Natural killer cell treated with Interleukin-12 subunit alpha and Interleukin-12 subunit beta and Interleukin-15 and Interleukin-18, amount 100 ng/mL, for 72 hours (primary cell): ENCODE data around the gene DDX24. TPM values are rescaled to one million over a fixed set of nuclear protein-coding genes. Genes with fewer than 3 reads are reported as not detected.
A peak's percentile ranks its signal among the peaks of the same experiment; 100 is the strongest.

Experiments used
- ATAC-seq, 2 donors: fragments of 150-1000 bp; cut with Tn5 transposase in 1 of 2; sonication (Bioruptor Pico), chemical (Tn5 transposase) in 1 of 2; 2 replicates each; pipeline ENCODE4 v1.10.0; 2021
- DNase-seq: peaks from one replicate; pipeline ENCODE4 v3.0.0; 2022; ENCODE audit warnings: low spot score
- H3K27ac Mint-ChIP-seq, 2 donors: 1 replicate in 1 of 2; 2 replicates in 1 of 2; pipeline ENCODE4 v1.8.0; 2022; ENCODE audit warnings: mixed read lengths in 2 of 2, mild to moderate bottlenecking in 1 of 2, moderate library complexity in 1 of 2
- H3K27me3 Mint-ChIP-seq, 2 donors: 1 replicate in 1 of 2; 2 replicates in 1 of 2; pipeline ENCODE4 v1.8.0; 2022; ENCODE audit warnings: mixed read lengths in 2 of 2
- H3K36me3 Mint-ChIP-seq: one replicate; pipeline ENCODE4 v1.8.0; 2022; ENCODE audit warnings: mixed read lengths
- H3K4me1 Mint-ChIP-seq, 2 donors: 1 replicate in 1 of 2; 2 replicates in 1 of 2; pipeline ENCODE4 v1.8.0; 2022; ENCODE audit warnings: low read depth in 2 of 2, mixed read lengths in 2 of 2, mild to moderate bottlenecking in 1 of 2
- H3K4me3 Mint-ChIP-seq: one replicate; pipeline ENCODE4 v1.8.0; 2022; ENCODE audit warnings: mixed read lengths
- H3K9me3 Mint-ChIP-seq: 2 replicates; pipeline ENCODE4 v1.8.0; 2022; ENCODE audit warnings: mixed read lengths
- total RNA-seq, 2 donors: library from RNA; stranded (reverse); gene quantifications; one replicate each; pipeline ENCODE4 v1.2.3, GENCODE V29; 2022

Gene DDX24
- total RNA-seq, 2 donors from 2014 or later = 168 to 241 TPM

DNA sequence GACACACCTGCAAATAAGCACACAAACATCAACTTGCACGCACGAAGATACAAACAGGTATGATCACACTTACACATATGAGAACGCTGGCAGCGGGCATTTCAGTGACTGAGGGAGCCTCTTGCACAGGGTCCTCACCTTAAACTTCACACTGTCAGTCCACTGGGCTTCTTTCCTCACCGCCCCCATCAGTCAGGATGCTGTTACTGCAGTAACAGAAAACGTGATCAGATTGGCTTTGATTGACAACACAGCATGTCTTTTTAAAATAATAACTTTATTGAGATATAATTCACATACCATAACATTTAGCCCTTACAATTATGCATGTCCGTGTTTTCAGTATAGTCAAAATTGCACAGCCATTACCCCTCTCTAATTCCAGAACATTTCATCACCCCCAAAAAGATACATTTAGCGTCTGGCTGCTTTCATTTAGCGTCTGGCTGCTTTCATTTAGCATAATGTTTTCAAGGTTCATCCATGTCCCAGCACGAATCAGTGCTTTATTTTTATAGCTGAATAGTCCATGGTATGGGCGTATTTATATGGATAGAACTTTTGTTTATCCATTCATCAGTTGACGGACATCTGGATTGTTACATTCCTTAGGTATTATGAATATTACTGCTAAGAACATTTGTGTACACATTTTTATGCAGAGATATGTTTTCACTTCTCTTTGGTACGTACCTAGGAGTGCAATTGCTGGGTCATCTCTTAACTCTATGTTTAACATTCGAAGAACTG lies 75.5 kb downstream of the DDX24 start:
- Mint-ChIP-seq H3K27me3 (peaks cover 44 to 46% of the 10 kb centered on the region in 2 donors), H3K36me3 (no peaks in the 10 kb centered on the region), H3K4me3 (no peak overlapping the region), H3K9me3 (no peaks in the 10 kb centered on the region), H3K4me1 (peaks cover 11 to 14% of the 10 kb centered on the region in 2 donors), H3K27ac (no peak overlapping the region)
- ATAC-seq (no peak), DNase-seq (no peak)

DNA sequence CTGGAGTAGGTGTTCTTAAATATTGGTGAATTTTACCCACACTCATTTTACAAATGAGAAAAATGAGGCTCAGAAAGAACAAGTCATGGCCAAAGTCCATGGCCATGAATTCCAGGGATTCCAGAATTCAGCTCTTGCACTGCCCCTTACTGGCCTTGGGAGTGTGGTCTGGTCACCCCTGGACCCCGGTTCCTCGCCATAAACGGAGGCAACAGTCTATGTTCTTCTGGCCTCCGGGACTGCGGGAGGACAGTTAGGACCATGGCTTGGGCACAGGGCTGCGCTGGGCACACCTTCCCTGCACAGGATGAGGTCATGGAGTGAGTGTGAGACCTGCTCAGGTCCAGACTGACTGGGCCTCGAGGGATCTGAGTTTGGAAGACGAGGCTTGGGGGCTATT lies 77.0 kb downstream of the DDX24 start:
- Mint-ChIP-seq H3K27ac (no peak overlapping the region), H3K36me3 (no peaks in the 10 kb centered on the region)

DNA sequence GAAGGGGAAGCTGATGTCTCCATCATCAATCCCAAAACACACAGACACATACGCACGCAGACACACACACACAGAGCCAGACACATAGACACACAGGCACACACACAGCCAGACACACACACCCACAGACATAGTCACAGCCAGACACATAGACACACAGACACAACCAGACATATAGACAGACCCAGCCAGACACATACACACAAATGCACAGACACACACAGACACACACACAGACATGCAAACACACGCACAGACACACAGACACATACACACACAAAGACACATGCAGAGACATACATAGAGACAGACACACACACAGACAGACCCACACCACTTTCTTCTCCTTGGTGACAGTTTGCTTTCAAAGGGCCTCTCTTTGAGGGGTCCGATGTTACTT lies 77.6 kb downstream of the DDX24 start:
- H3K4me3 Mint-ChIP-seq = no peak overlapping the region
- H3K4me1 Mint-ChIP-seq = peaks cover 7 to 8% of the 10 kb centered on the region in 2 donors
- H3K27ac Mint-ChIP-seq = no peak overlapping the region
- no peak for DNase-seq
- H3K36me3 Mint-ChIP-seq = no peaks in the 10 kb centered on the region
- peaks cover 32 to 33% of the 10 kb centered on the region in 2 donors for H3K27me3 Mint-ChIP-seq
- no peaks in the 10 kb centered on the region for H3K9me3 Mint-ChIP-seq
- ATAC-seq = no peak

More for the DNA sequence above, 77.0 kb downstream of the DDX24 start:
- Mint-ChIP-seq H3K9me3 (no peaks in the 10 kb centered on the region), H3K27me3 (peaks cover 32 to 33% of the 10 kb centered on the region in 2 donors), H3K4me1 (peaks cover 7 to 8% of the 10 kb centered on the region in 2 donors), H3K4me3 (no peak overlapping the region)
- no peak for ATAC-seq
- no peak for DNase-seq

DNA sequence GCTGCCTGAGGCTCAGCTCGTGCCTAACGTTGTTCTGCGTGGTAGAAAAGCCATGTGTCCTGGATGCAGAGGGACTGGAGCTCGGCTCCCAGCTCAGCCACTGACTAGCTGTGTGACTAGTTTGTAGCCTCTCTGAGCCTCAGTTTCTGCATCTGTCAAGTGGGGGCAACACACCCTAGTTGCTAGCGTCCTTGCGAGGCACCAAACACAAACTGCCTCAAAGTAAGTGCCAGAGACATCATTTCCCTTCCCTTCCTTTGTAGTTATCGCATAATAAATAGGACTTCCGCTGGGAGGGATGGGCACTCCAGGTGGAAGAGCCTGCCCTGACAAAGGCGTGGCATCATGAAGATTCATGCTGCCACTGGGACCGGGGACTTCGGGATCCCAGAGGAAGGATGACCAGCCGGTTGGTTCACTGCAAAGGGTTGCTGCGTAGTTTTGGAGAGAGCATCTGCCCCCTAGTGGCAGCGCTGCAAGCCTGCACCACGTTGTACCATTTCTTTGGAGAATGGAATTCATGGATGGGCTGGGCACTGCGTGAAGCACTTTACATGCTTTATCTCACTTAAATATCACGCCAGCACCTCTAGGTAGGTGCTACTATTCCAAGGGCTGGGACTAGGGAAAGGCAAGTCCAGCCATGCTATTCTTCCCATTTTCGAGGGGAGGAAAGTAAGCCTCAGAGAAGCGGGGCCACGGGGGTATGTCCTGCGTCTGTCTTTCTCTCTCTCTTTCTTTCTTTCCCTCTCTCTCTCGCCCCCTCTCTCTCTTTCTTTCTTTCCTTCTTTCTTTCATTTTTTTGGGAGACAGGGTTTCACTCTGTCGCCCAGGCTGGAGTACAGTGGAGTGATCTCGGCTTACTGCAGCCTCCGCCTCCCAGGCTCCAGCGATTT lies 79.3 kb downstream of the DDX24 start:
- Mint-ChIP-seq H3K9me3 (no peaks in the 10 kb centered on the region), H3K27ac (peak overlapping the region in 1 of 2 donors; percentile 36), H3K36me3 (no peaks in the 10 kb centered on the region), H3K4me1 (peaks cover 5 to 7% of the 10 kb centered on the region in 2 donors), H3K27me3 (peaks cover 22 to 27% of the 10 kb centered on the region in 2 donors), H3K4me3 (no peak overlapping the region)
- DNase-seq (peak; percentile 77), ATAC-seq (peak; percentile 68 to 82)

DNA sequence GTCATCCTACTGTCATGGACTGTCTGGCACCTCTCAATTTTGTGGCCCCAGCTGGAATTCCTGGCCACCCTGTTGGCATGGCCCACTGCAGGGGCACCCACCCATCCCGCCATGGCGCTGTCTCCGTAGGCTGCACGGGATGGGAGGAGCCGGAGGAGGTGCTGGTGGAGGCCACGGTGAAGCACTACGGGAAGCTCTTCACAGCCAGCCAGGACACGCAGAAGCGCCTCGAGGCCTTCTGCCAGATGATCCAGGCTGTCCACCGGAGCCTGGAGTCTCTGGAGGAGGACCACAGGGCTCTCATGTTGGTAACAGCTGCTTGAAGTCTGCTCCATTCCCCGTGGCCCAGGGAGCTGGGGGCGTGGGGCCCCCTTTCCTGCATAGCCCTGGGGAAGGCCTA lies 80.0 kb downstream of the DDX24 start:
- peaks cover 21 to 28% of the 10 kb centered on the region in 2 donors for H3K27me3 Mint-ChIP-seq
- no peak overlapping the region for H3K27ac Mint-ChIP-seq

DNA sequence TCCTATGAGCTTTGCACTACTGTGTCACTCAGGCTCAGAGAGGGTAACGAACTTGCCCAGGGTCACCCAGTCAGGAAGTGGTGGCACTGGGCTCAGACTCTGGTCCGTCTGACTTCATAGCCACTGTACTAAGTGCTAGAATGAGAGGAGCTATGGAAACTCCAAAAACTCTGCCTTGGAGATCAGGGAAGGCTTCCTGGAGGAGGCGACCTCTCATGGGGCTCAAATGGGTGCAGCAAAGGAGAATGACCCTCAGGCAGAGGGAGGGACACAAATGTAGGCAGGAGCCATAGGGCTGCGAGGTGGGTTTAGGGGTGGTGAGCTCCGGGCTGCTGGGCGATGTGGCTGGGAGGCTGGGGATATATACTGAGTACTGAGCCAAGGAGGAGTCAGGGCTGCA lies 80.7 kb downstream of the DDX24 start:
- no peak overlapping the region for H3K4me3 Mint-ChIP-seq

More for the DNA sequence above, 80.0 kb downstream of the DDX24 start:
- H3K36me3 Mint-ChIP-seq = no peaks in the 10 kb centered on the region
- H3K4me1 Mint-ChIP-seq = peaks cover 5 to 7% of the 10 kb centered on the region in 2 donors
- DNase-seq (no peak), ATAC-seq (no peak)
- H3K9me3 Mint-ChIP-seq = no peaks in the 10 kb centered on the region
- H3K4me3 Mint-ChIP-seq = no peak overlapping the region

DNA sequence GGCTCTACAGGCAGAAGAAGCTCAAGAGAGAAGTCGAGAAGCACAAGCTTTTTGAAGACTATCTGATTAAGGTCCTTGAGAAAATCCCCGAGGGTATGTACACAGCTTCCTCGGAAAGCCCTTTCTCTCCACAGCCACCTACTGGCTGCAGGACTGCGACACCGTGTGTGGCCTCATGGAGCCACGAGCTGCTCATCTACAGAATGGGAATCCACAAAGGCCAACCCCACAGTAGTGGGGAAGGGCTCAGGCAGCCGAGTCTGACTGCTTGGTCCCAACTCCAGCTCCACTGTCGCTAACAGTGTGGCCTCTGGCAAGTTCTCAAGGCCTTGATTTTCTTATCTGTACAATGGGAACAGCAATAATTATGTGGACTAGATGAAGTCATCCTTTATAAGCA lies 81.4 kb downstream of the DDX24 start:
- DNase-seq = no peak
- H3K27ac Mint-ChIP-seq = no peak overlapping the region
- H3K4me3 Mint-ChIP-seq = no peak overlapping the region
- peaks cover 5 to 7% of the 10 kb centered on the region in 2 donors for H3K4me1 Mint-ChIP-seq
- no peak for ATAC-seq
- H3K27me3 Mint-ChIP-seq = peaks cover 8 to 19% of the 10 kb centered on the region in 2 donors
- no peaks in the 10 kb centered on the region for H3K9me3 Mint-ChIP-seq
- no peaks in the 10 kb centered on the region for H3K36me3 Mint-ChIP-seq

More for the DNA sequence above, 80.7 kb downstream of the DDX24 start:
- DNase-seq (no peak), ATAC-seq (no peak)
- no peak overlapping the region for H3K27ac Mint-ChIP-seq
- H3K9me3 Mint-ChIP-seq = no peaks in the 10 kb centered on the region
- H3K4me1 Mint-ChIP-seq = peaks cover 5 to 7% of the 10 kb centered on the region in 2 donors
- H3K36me3 Mint-ChIP-seq = no peaks in the 10 kb centered on the region
- peaks cover 13 to 25% of the 10 kb centered on the region in 2 donors for H3K27me3 Mint-ChIP-seq

DNA sequence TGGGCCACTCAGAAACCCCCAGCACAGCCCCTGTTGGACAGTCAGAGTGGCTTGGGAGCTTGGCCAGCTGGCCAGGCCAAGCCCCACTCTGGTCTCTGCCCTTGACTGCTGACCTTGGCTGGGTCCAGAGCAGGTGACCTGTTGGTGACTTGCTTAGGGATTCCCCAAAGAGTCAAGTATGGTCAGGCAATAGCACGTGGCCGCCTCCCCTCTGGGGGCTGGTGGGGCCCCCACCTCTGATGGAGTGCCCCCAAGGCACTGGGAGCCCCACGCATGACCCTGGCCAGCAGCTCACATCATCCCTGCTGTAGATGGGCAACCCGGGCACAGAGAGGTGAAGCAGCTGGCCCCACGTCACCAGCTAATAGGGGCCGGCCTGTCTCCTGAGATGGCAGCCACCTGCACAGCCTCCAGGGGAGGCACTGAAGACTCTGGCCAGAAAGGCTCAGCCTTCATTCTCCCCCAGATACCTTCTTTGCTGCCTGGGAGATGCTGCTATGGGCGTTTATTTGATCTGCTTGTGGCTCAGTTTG lies 82.1 kb downstream of the DDX24 start:
- Mint-ChIP-seq H3K4me3 (no peak overlapping the region), H3K9me3 (no peaks in the 10 kb centered on the region), H3K4me1 (peaks cover 5 to 7% of the 10 kb centered on the region in 2 donors), H3K27me3 (peaks cover 8 to 19% of the 10 kb centered on the region in 2 donors), H3K27ac (no peak overlapping the region), H3K36me3 (no peaks in the 10 kb centered on the region)
- DNase-seq = no peak
- peak in 1 of 2 donors; percentile 5 for ATAC-seq

Other genes starting within 250 kb of the DDX24 start
- not detected for gene FAM181A, start 153.9 kb downstream of the DDX24 start, total RNA-seq
- 10 to 100 TPM; 12.3 to 55.1 TPM for gene ASB2, start 104.6 kb downstream of the DDX24 start, total RNA-seq
- gene CCDC197, start 83.9 kb downstream of the DDX24 start, total RNA-seq = not detected
- under 1 TPM; 0.14 to 0.22 TPM for gene OTUB2, start 54.9 kb downstream of the DDX24 start, total RNA-seq
- 10 to 100 TPM; 22.9 to 23.0 TPM for gene IFI27L1, start 108 bp upstream of the DDX24 start, total RNA-seq
- 1 to 10 TPM; 1.5 to 1.7 TPM for gene IFI27, start 29.5 kb upstream of the DDX24 start, total RNA-seq
- gene IFI27L2, start 48.4 kb upstream of the DDX24 start, total RNA-seq = 10 to 100 TPM; 61.3 to 73.8 TPM
- under 1 TPM in 1 of 2 donors, not detected in 1; 0.73 TPM for gene PPP4R4, start 93.1 kb upstream of the DDX24 start, total RNA-seq
- gene SERPINA10, start 212.1 kb upstream of the DDX24 start, total RNA-seq = not detected
- not detected for gene SERPINA6, start 242.1 kb upstream of the DDX24 start, total RNA-seq